Putamen (tissue), 1 donor: Measurements from ENCODE around the gene AWAT2.

Experiments
- DNase-seq: peaks from one replicate; pipeline ENCODE4 v3.0.0-alpha.2; 2016; ENCODE audit warnings: low spot score

The AWAT2 gene

GRCh38 chrX:69996113-69996468 is 53.6 kb downstream of the AWAT2 start:
- no peak for DNase-seq

- no peak for DNase-seq
These were observed 54.2 kb downstream of the AWAT2 start for GRCh38 chrX:69995362-69996112.

GRCh38 chrX:69993494-69993893 is 56.2 kb downstream of the AWAT2 start:
- no peak for DNase-seq

GRCh38 chrX:69991685-69992084 is 58.1 kb downstream of the AWAT2 start:
- no peak for DNase-seq
